Esophagus squamous epithelium (tissue), 5 donors: Measurements from ENCODE around the gene CHST10. TPM values are rescaled to one million over a fixed set of nuclear protein-coding genes. Genes with fewer than 3 reads are reported as not detected.

Experiments
- DNase-seq: peaks from one replicate; lab custom pipeline; 2025; lab: John Stamatoyannopoulos, UW
- H3K27ac ChIP-seq, 4 donors: fragments of 200-600 bp; sonication (generic); one replicate each; pipeline ENCODE4 v1.5.1; 2016 to 2019; ENCODE audit warnings: mild to moderate bottlenecking in 1 of 4
- H3K27me3 ChIP-seq, 4 donors: fragments of 200-600 bp; sonication (generic); 1 replicate in 3 of 4; 2 replicates in 1 of 4; pipeline versions ENCODE4 v1.5.1 to v1.6.0; 2017 to 2021; ENCODE audit warnings: antibody characterized with exemption in 1 of 4
- H3K36me3 ChIP-seq, 3 donors: fragments of 200-600 bp; sonication (generic); one replicate each; pipeline ENCODE4 v1.5.1; 2016 to 2019
- H3K4me1 ChIP-seq, 3 donors: fragments of 200-600 bp; sonication (generic); one replicate each; pipeline ENCODE4 v1.5.1; 2017 to 2019
- H3K4me3 ChIP-seq, 4 donors: fragments of 200-600 bp; sonication (generic); 1 replicate in 3 of 4; 2 replicates in 1 of 4; pipeline ENCODE4 v1.5.1; 2016 to 2019; ENCODE audit warnings: mild to moderate bottlenecking in 2 of 4, moderate library complexity in 1 of 4
- H3K9me3 ChIP-seq, 3 donors: fragments of 200-600 bp; sonication (generic); one replicate each; pipeline ENCODE4 v1.5.1; 2016 to 2019
- CTCF ChIP-seq, 6 experiments: fragments of 450-650 bp in 4 of 6; fragments of 200-600 bp in 2 of 6; sonication (generic) in 2 of 6; IDR thresholded peaks; one replicate each; pipeline ENCODE4 v1.5.1; 2016 to 2019; ENCODE audit warnings: antibody characterized with exemption in 6 of 6, mild to moderate bottlenecking in 4 of 6, moderate library complexity in 4 of 6
- POLR2A ChIP-seq, 4 donors: fragments of 450-650 bp; IDR thresholded peaks; one replicate each; pipeline ENCODE4 v1.6.1; 2017; ENCODE audit warnings: antibody characterized with exemption in 4 of 4, mild to moderate bottlenecking in 4 of 4, moderate library complexity in 3 of 4
- WGBS, 2 donors: methylation state at CpG; one replicate each; pipeline ENCODE4 v1.1.5; 2018; 5-methylcytosine and 5-hydroxymethylcytosine counted together
- intact Hi-C: fragments of 100-400 bp; cut with DNase I; formaldehyde crosslinking; loops from one replicate; pipeline ENCODE4 v1.15.0; 2022
- total RNA-seq, 4 donors: library from RNA; depleted of rRNA; stranded (reverse); fragments of >200 nt; gene quantifications; one replicate each; pipeline ENCODE4 v1.1.0, GENCODE V29; 2016
- donor health status: DM: yes; HTN: yes; CAD: no.

The CHST10 gene
- total RNA-seq, 4 donors from 2014 or later, result 0.53 to 7.0 (median 3.2) TPM

DNA sequence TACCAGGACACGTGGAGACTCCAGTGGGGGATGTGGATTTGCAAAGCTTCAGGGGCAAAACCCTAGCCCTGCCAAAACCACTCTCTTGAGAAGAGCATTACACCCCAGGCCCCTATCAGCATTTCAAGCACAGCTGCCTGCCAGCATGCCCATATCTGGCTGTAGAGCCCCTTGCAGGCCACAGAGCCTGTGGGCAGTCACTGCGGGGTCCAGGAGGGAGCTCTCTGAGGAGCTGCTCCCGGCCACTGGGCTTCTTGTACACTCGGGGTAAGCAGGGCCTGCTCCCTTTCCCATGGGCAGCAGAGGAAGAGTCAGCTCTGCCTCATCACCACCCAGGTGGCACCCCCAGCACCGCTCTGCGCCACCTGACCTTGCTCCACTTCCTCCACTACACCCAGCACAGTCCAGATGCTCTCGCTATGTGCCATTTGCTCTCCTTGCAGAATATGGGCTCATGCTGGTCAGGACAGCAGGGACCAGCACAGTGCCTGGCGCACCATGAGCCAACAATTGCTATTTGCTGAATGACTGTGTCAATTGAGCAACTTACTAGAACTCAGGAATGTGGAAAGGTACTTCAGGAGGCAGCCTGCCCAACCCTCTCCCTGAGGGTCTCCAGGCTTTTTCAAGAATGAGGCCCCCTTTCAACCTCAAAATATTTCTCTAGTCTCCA is 7.4 kb downstream of the CHST10 start:
- WGBS, 2 donors, result 90 to 100% methylated on average over 1 to 3 of the region's 8 CpGs
- H3K4me1 ChIP-seq, result no peaks in the 10 kb centered on the region
- no peaks in the 10 kb centered on the region for H3K27me3 ChIP-seq
- no peak overlapping the region for H3K27ac ChIP-seq
- H3K36me3 ChIP-seq, result peaks cover 0 to 34% (median 7%) of the 10 kb centered on the region in 3 donors
- DNase-seq, result no peak
- H3K9me3 ChIP-seq, result no peaks in the 10 kb centered on the region
- TF ChIP-seq CTCF (IDR thresholded peaks at IDR 0.05) (no peak), POLR2A (IDR thresholded peaks at IDR 0.05) (no peak)
- intact Hi-C loops, result no loop called here
- no peak overlapping the region for H3K4me3 ChIP-seq

GRCh38 chr2:100409461-100409860 is 8.0 kb downstream of the CHST10 start:
- Histone ChIP-seq H3K4me3 (no peak overlapping the region), H3K36me3 (peaks cover 0 to 39% (median 7%) of the 10 kb centered on the region in 3 donors), H3K27me3 (no peaks in the 10 kb centered on the region), H3K4me1 (no peaks in the 10 kb centered on the region), H3K27ac (no peak overlapping the region), H3K9me3 (no peaks in the 10 kb centered on the region)
- 90 to 94% methylated on average over 5 of the region's 5 CpGs for whole genome bisulfite sequencing, 2 donors
- no peak for DNase-seq
- intact Hi-C loops, result no loop called here
- TF ChIP-seq CTCF (IDR thresholded peaks at IDR 0.05), result no peak
- TF ChIP-seq POLR2A (IDR thresholded peaks at IDR 0.05), result no peak

DNA sequence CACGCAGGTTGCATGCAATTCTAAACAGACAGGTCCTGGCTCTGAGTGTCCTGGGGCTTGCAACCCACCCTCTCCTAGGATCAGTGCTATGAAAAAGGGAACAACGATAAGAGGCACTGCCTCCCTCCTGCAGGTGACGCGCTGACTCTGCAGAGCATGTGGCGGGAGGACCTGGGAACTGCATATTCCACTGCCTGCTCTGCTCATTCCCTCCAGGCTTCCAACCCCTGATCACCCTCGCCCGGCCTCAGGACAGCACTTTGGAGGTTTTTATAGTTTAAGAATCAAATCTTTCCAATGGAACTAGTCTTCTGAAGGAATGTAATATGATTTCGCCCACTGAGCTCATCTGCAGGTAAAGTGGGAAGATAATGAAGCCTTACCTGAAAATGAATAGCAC is 8.5 kb downstream of the CHST10 start:
- 93 to 99% methylated on average over 7 of the region's 8 CpGs for WGBS, 2 donors
- intact Hi-C loops, result no loop called here
- DNase-seq, result no peak
- Histone ChIP-seq H3K27ac (no peak overlapping the region), H3K4me3 (no peak overlapping the region), H3K9me3 (no peaks in the 10 kb centered on the region), H3K4me1 (no peaks in the 10 kb centered on the region), H3K27me3 (no peaks in the 10 kb centered on the region), H3K36me3 (peaks cover 0 to 39% (median 7%) of the 10 kb centered on the region in 3 donors)
- TF ChIP-seq POLR2A (IDR thresholded peaks at IDR 0.05), result no peak
- TF ChIP-seq CTCF (IDR thresholded peaks at IDR 0.05), result no peak

- intact Hi-C loops, result no loop called here
- H3K4me3 ChIP-seq, result no peak overlapping the region
- no peak for DNase-seq
- H3K36me3 ChIP-seq, result peaks cover 0 to 43% (median 7%) of the 10 kb centered on the region in 3 donors
- no peak overlapping the region for H3K27ac ChIP-seq
- no peaks in the 10 kb centered on the region for H3K4me1 ChIP-seq
- TF ChIP-seq POLR2A (IDR thresholded peaks at IDR 0.05) (no peak), CTCF (IDR thresholded peaks at IDR 0.05) (no peak)
- 86 to 93% methylated on average over 2 of the region's 2 CpGs for WGBS, 2 donors
- H3K9me3 ChIP-seq, result no peaks in the 10 kb centered on the region
- no peaks in the 10 kb centered on the region for H3K27me3 ChIP-seq
Measured at GRCh38 chr2:100408104-100408503, 9.4 kb downstream of the CHST10 start.

DNA sequence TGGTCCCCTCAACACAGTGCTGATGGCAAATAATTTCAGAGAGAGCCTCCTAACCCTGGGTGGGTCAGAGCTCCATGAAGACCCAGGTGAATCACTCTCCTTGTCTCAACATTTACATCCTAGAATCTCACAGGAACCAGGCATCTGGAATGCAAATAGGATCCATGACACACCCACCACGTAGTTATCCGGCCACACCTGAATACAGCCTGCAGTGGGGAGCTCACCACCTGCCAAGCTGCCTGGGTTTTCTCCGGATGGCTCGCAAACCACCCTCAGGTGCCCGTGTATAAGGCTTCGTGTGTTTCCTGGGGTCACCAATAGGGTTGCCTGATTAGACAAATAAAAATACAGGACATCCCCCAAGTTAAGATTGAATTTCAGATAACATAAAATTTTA is 9.9 kb downstream of the CHST10 start:
- intact Hi-C loops, result no loop called here
- no peak for TF ChIP-seq CTCF (IDR thresholded peaks at IDR 0.05)
- no peak for TF ChIP-seq POLR2A (IDR thresholded peaks at IDR 0.05)
- H3K27me3 ChIP-seq, result no peaks in the 10 kb centered on the region
- no peak overlapping the region for H3K4me3 ChIP-seq
- peaks cover 0 to 44% (median 7%) of the 10 kb centered on the region in 3 donors for H3K36me3 ChIP-seq
- no peak for DNase-seq
- WGBS, 2 donors, result 68% methylated on average over 6 of the region's 6 CpGs; no CpG with 5 or more reads in 1 of the 2 donors
- H3K27ac ChIP-seq, result no peak overlapping the region
- H3K9me3 ChIP-seq, result no peaks in the 10 kb centered on the region
- H3K4me1 ChIP-seq, result no peaks in the 10 kb centered on the region
